NCI-H510A (cell line): Measurements from ENCODE around the gene L3MBTL4.
"Not testable (repeated sequence)": the region's sequence is repeated elsewhere in the genome, so short reads cannot be mapped to it uniquely, and the experiment has no call there.

Source experiments
- DNase-seq: peaks from one replicate; lab custom pipeline; 2025; lab: John Stamatoyannopoulos, UW

Gene L3MBTL4

GRCh38 chr18:6185782-6186181, 228.9 kb downstream of the L3MBTL4 start:
- not testable (repeated sequence) for DNase-seq

DNA sequence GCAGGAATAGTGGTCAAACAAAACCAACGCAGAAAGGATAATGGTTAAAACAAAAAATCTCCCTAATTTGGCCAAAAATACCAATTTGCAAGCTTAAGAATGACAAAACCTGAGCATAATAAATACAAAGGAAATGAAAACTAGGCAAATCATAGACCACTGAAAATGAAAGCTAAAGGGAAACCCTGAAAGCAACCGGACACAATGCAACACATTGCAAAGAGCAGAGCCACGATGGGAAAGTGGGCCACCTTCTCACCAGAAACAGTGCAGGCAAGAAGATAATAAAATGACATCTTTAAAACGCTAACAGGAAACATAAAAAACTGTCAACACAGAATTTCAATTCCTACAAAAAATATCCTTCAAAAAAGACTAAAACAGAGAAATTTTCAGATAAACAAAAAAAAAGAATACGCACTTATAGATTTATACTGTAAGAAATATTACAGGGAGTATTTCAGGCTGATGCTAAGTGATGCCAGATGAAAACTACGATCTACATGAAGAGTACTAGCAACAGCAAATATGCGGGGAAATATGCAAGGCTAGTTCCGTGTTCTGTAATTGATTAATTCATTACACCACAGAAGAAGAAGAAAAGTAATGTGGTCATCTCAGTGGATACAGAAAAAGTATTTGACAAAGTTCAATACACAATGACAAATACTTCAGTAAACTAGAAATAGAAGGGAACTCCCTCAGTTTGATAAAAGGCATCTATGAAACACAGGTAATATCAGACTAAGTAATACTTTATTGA, 239.5 kb downstream of the L3MBTL4 start:
- no peak for DNase-seq

GRCh38 chr18:6170604-6171003, 244.1 kb downstream of the L3MBTL4 start:
- DNase-seq, result no peak

- no peak for DNase-seq
These were observed 253.2 kb downstream of the L3MBTL4 start for GRCh38 chr18:6161549-6161948.

DNA sequence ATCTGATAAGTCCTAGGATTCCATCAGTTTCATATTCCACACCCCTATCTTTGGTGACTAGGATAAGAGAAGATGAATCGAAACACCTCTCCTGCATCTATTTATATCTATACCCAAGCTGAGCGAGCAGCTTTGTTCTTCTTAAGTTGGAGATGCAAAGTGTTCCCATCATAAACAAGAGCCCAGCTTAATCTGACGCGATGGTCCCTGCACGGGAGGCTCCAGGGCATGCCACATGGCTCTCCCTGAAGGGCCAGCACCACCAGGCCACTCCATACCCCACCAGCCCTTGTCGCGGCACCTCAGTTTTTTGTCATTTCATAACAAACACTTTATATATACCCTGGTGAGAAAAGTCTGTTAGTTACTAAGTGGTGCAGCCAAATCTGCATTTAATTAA, 255.3 kb downstream of the L3MBTL4 start:
- DNase-seq, result no peak

DNA sequence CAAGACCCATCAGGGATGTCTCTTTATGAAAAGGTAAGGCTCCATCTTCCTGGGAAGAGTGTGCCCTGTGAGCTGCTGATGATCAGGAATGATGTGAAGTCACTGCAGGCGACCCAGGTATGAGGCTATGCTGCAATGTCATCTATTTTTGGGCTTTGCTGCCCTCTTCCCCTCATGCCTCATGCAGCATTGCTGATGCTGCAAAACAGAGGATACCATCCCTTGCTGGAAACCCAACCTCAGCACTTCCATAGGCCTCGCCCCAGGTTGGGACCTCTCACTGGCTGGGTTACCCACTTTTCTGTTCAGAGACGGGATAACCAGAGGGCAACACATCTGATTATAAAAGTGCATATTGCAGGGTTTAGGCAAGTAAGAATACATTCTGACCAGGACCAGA, 255.8 kb downstream of the L3MBTL4 start:
- no peak for DNase-seq

DNA sequence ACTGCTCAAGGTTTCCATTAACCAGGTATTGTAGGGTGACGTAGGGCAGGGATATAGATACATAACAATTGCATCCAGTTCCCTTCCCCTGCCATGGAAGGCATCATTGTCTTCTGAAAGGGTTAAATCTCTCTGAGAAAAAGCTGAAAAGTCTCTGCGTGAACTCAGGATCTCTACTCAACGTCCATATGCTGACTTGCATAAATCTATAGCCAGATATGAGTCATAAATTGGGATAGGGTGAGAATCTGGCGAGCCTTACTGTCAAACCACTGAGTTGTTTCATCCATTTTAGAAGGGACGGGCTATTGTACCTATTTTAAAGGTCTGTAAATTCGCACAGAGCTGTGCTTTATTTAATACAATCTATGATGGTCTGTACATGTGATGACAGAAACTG, 258.3 kb downstream of the L3MBTL4 start:
- no peak for DNase-seq

GRCh38 chr18:6155707-6156106, 259.0 kb downstream of the L3MBTL4 start:
- DNase-seq, result no peak

GRCh38 chr18:6150430-6150829, 264.3 kb downstream of the L3MBTL4 start:
- no peak for DNase-seq

DNA sequence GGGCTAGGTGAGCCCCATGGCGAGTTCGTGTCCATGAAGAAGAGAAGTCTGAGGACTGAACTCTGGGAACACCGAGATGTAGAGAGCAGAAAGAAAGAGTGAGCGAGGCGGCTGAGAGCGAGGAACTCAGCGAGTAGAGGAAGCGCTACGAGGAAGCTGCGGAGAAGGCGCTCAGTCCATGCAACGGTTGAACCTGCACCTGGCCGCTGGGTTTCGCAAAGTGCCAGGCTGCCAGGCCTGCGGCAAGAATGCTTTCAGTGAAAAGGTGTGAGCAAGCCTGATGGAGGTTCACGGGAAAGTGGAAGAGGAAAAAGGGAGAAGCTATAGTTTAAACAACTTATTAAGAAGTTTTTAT, 268.4 kb downstream of the L3MBTL4 start:
- no peak for DNase-seq

GRCh38 chr18:6145645-6146306, 268.9 kb downstream of the L3MBTL4 start:
- no peak for DNase-seq

- no peak for DNase-seq
These were observed 275.7 kb downstream of the L3MBTL4 start for GRCh38 chr18:6139007-6139406.

DNA sequence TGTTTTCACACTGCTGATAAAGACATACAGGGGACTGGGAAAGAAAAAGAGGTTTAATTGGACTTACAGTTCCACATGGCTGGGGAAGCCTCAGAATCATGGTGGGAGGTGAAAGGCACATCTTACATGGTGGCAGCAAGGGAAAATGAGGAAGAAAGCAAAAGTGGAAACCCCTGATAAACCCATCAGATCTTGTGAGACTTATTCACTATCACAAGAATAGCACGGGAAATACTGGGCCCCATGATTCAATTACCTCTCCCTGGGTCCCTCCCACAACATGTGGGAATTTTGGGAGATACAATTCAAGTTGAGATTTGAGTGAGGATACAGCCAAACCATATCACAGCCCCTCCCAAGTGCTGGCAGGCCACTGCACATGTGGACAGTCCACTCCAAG, 278.8 kb downstream of the L3MBTL4 start:
- not testable (repeated sequence) for DNase-seq

GRCh38 chr18:6135029-6135428, 279.7 kb downstream of the L3MBTL4 start:
- DNase-seq, result not testable (repeated sequence)

DNA sequence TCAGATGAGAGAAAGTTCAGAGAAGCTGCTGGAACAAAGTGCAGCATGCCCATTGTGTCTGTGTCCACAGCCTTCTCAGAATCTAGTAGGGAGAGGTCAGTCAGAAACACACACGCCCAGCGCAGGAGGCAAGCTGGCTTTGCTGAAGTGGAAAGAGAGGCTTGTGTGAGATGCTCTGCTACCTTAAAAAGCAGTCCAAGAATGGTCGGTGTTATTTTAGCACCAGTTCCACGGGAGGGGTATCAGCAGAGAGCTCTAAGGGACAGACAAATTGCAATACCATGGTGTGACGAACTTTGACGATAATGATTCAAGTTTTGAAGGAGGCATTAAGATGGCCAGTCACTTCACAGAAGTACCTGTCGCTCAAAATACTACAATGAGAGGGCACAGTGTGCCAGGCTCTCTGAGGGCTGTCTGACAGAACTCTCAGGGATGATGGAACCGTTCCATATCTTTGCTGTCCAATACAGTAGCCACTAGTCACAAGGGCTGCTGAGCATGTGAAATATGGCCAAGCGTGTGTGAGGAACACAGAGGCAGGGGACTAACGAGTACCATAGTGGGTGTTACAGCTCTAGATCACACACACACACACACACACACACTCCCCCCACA, 281.9 kb downstream of the L3MBTL4 start:
- no peak for DNase-seq

DNA sequence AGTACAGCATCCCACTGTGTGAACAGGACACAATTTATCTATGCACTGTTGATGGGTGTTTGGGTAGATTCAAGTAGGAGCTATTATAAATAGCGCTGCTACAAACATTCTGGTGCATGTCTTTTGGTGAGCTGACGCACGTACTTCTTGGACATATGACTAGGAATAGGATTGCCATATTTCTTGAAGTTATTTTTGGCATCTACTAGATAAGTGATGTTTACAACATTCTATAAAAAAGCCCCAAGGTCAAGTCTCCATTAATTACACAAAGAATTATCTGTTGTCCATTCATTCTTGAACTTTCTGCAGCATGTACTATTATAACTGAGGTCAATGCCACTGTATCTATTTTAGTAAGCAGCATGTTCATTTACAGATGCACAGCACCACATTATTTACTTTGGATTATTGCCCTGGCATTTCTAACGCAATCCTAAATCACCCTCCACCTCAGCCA, 293.9 kb downstream of the L3MBTL4 start:
- DNase-seq, result no peak

- no peak for DNase-seq
These were observed 294.9 kb downstream of the L3MBTL4 start for GRCh38 chr18:6119761-6120160.

DNA sequence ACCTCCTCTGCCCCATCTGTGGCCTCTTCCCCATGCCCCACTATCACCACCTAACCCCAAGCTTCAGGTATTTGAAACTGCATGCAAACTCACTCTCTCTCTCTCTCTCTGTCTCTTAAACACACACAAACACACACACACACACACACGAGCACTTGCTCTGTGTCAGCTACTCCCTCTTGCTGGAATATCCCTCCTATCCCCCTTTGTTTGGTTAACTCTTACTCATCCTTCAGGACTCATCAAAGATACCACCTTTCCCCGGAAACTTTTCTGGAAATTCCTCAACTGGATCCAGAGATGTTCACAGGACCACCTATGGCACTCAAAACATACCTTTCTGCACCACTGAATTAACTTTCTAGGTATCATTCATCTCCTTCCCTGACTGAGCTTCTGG, 296.6 kb downstream of the L3MBTL4 start:
- DNase-seq, result no peak

DNA sequence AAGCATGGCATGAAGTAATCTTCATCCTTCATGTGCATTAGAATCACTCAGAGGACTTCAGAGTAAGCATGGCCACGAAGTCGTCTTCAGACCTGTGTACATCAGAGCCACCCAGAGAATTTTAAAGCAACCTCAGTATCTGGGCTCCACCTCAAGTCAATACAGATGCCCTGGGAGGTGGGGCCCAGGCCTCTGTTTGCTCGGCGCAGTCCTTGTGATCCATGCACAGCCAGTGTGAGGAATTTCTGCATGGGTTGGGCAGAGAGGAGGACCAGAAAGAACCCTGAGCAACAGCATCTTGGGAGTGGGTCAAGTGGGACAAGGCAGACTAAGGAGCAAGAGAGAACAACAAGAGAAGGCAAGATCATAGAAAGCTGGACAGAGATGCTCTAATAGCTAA, 299.0 kb downstream of the L3MBTL4 start:
- no peak for DNase-seq

- DNase-seq, result no peak
These were observed 301.1 kb downstream of the L3MBTL4 start for GRCh38 chr18:6113650-6114049.

- DNase-seq, result no peak
These were observed 303.0 kb downstream of the L3MBTL4 start for GRCh38 chr18:6111726-6112125.

DNA sequence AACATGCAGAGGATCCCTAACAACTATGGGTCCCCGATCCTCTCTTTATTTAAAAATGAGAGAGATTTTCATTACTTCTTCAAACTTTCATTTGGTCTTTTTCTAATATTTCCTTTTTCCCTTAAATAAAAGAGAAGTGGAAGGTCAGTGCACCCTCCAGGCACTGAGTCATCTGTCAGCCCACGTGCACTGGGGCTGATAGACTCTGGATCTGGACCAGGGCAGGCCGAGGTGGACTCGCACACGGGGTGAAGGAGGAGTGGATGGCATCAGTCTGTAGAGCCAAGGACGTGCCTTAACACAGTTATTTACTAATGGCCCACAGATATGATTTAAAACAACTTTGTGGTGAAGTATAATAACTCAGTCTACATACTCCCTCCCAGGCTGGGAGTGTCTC, 305.0 kb downstream of the L3MBTL4 start:
- DNase-seq, result no peak

- DNase-seq, result peak; percentile 93
These were observed 306.9 kb downstream of the L3MBTL4 start for GRCh38 chr18:6107794-6108193.
